ENCODE results near the gene MEMO1.

The MEMO1 gene

DNA sequence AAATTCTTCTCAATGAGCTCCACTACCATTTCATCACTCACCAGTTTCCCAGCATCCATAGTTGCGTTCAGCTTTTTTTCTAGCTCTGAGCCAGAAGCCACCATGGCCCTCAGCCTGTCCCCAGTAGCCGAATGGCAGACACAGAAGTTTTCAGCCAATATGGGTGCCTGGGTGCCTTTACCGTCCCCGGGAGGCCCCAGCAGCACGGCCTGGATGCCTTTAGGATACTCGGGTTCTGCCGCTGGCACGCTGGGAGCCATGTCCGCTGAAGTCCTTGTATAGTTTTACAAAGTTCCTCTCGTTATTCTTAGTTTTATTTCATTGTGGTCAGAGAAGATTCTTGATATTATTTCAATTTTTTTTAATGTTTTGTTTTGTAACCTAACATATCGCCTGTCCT is 187.2 kb downstream of the MEMO1 start:
- H3K4me2 ChIP-seq, result no peak overlapping the region
- no peaks in the 10 kb centered on the region for H3K4me1 ChIP-seq
- no peak overlapping the region for H3K4me3 ChIP-seq
- peaks cover 33 to 79% (median 49%) of the 10 kb centered on the region in 11 experiments for H3K9me3 ChIP-seq (replicated peaks in 1 of 11)
- no peaks in the 10 kb centered on the region for H3K27me3 ChIP-seq
- no peak overlapping the region for H3K27ac ChIP-seq
- no peak for TF ChIP-seq Cebpa-rat (IDR thresholded peaks at IDR 0.05)
- peaks cover 0 to 8% (median 0%) of the 10 kb centered on the region in 11 experiments; a peak in 1 of 22 replicates for H3K36me3 ChIP-seq
- H4K20me1 ChIP-seq, result no peaks in the 10 kb centered on the region
- no peak overlapping the region for H3K9ac ChIP-seq

- no peak overlapping the region for H3K4me3 ChIP-seq
- H3K27ac ChIP-seq, result no peak overlapping the region
- H3K27me3 ChIP-seq, result no peaks in the 10 kb centered on the region
- no peaks in the 10 kb centered on the region for H3K4me1 ChIP-seq
- peaks cover 33 to 70% (median 49%) of the 10 kb centered on the region in 11 experiments for H3K9me3 ChIP-seq (replicated peaks in 1 of 11)
- H3K4me2 ChIP-seq, result no peak overlapping the region
- no peak for TF ChIP-seq Cebpa-rat (IDR thresholded peaks at IDR 0.05)
- no peaks in the 10 kb centered on the region for H4K20me1 ChIP-seq
- peaks cover 0 to 8% (median 0%) of the 10 kb centered on the region in 11 experiments; a peak in 1 of 22 replicates for H3K36me3 ChIP-seq
- H3K9ac ChIP-seq, result no peak overlapping the region
Observed at GRCh38 chr2:31822587-31822986, 188.2 kb downstream of the MEMO1 start.
